Activated CD4-positive, alpha-beta T cell treated with anti-CD3 and anti-CD28 coated beads for 36 hours (primary cell): Measurements from ENCODE around the gene KCNMB1. TPM values are rescaled to one million over a fixed set of nuclear protein-coding genes. Genes with fewer than 3 reads are reported as not detected.
"Not testable (repeated sequence)": the region's sequence is repeated elsewhere in the genome, so short reads cannot be mapped to it uniquely, and the experiment has no call there.

Experiments used
- ATAC-seq: fragments of 200-7000 bp; cut with Tn5 transposase; one replicate; pipeline ENCODE4 v1.10.0; 2021; ENCODE audit warnings: mild to moderate bottlenecking, moderate library complexity
- CTCF ChIA-PET: fragments of 350-600 bp; sonication (Branson Sonifier 250); formaldehyde crosslinking; loops from one replicate; lab custom pipeline; 2021; ENCODE audit warnings: antibody characterized with exemption; lab: Charles Lee
- POLR2A ChIA-PET: fragments of 350-600 bp; sonication (Branson Sonifier 250); formaldehyde crosslinking; loops from one replicate; lab custom pipeline; 2021; ENCODE audit warnings: antibody characterized with exemption, inconsistent platforms; lab: Charles Lee
- DNase-seq: peaks from one replicate; pipeline ENCODE4 v3.0.0-alpha.2; 2020
- H3K27ac Mint-ChIP-seq: one replicate; pipeline ENCODE4 v1.8.0; 2021; ENCODE audit warnings: mixed read lengths
- H3K27me3 Mint-ChIP-seq: one replicate; pipeline ENCODE4 v1.8.0; 2021; ENCODE audit warnings: mixed read lengths
- H3K36me3 Mint-ChIP-seq: one replicate; pipeline ENCODE4 v1.8.0; 2021; ENCODE audit warnings: low read depth, mixed read lengths
- H3K4me1 Mint-ChIP-seq: one replicate; pipeline ENCODE4 v1.8.0; 2021; ENCODE audit warnings: mixed read lengths
- H3K4me3 Mint-ChIP-seq: one replicate; pipeline ENCODE4 v1.8.0; 2021; ENCODE audit warnings: mild to moderate bottlenecking, moderate library complexity, mixed read lengths
- H3K9me3 Mint-ChIP-seq: one replicate; pipeline ENCODE4 v1.8.0; 2021; ENCODE audit warnings: low read depth, mixed read lengths
- intact Hi-C, 2 experiments: fragments of 100-400 bp; cut with DNase I in 1 of 2; cut with micrococcal nuclease in 1 of 2; formaldehyde crosslinking; loops; one replicate each; pipeline versions ENCODE4 v1.14.2 to v1.15.1; 2022 to 2024; cut with DNase I, micrococcal nuclease
- total RNA-seq, 2 experiments: library from RNA; stranded (reverse); gene quantifications; one replicate each; pipeline ENCODE4 v1.2.3, GENCODE V29; 2021

The KCNMB1 gene
- total RNA-seq, 2 experiments from 2014 or later = not detected

- no peaks in the 10 kb centered on the region for H3K36me3 Mint-ChIP-seq
- ChIA-PET POLR2A (no interaction called here), CTCF (no interaction called here)
- no peak overlapping the region for H3K27ac Mint-ChIP-seq
- H3K9me3 Mint-ChIP-seq = no peaks in the 10 kb centered on the region
- ATAC-seq = no peak
- peaks cover 3% of the 10 kb centered on the region for H3K27me3 Mint-ChIP-seq
- no peak for DNase-seq
- intact Hi-C loops = no loop called here
- no peaks in the 10 kb centered on the region for H3K4me1 Mint-ChIP-seq
- H3K4me3 Mint-ChIP-seq = no peak overlapping the region
These were observed 12.1 kb downstream of the KCNMB1 start for GRCh38 chr5:170377027-170377426.

- H3K27me3 Mint-ChIP-seq, intact Hi-C loops, H3K27ac Mint-ChIP-seq, POLR2A ChIA-PET, H3K9me3 Mint-ChIP-seq, H3K4me3 Mint-ChIP-seq, H3K4me1 Mint-ChIP-seq, DNase-seq, ATAC-seq, CTCF ChIA-PET, H3K36me3 Mint-ChIP-seq: not testable (repeated sequence)
These were observed 12.6 kb downstream of the KCNMB1 start for GRCh38 chr5:170376526-170376925.

GRCh38 chr5:170375283-170375682 is 13.9 kb downstream of the KCNMB1 start:
- Mint-ChIP-seq H3K36me3 (no peaks in the 10 kb centered on the region), H3K9me3 (no peaks in the 10 kb centered on the region), H3K27ac (no peak overlapping the region), H3K4me1 (no peaks in the 10 kb centered on the region), H3K4me3 (no peak overlapping the region), H3K27me3 (peaks cover 3% of the 10 kb centered on the region)
- ChIA-PET POLR2A (no interaction called here), CTCF (interaction anchor here (0.5 to 1.4 kb wide), 6 partner anchors 9 to 257 kb away, joined by 3 to 4 read pairs (median 3); no protein-coding TSS in a partner anchor)
- intact Hi-C loops = no loop called here
- no peak for DNase-seq
- no peak for ATAC-seq

GRCh38 chr5:170372971-170373370 is 16.2 kb downstream of the KCNMB1 start:
- Mint-ChIP-seq H3K27me3 (no peaks in the 10 kb centered on the region), H3K4me3 (no peak overlapping the region), H3K4me1 (no peaks in the 10 kb centered on the region), H3K27ac (no peak overlapping the region), H3K9me3 (no peaks in the 10 kb centered on the region), H3K36me3 (no peaks in the 10 kb centered on the region)
- POLR2A ChIA-PET = no interaction called here
- CTCF ChIA-PET = no interaction called here
- intact Hi-C loops = no loop called here
- DNase-seq (no peak), ATAC-seq (no peak)

- intact Hi-C loops = no loop called here
- Mint-ChIP-seq H3K9me3 (no peaks in the 10 kb centered on the region), H3K27ac (no peak overlapping the region), H3K36me3 (no peaks in the 10 kb centered on the region), H3K4me1 (no peaks in the 10 kb centered on the region), H3K27me3 (no peaks in the 10 kb centered on the region), H3K4me3 (no peak overlapping the region)
- ATAC-seq (no peak), DNase-seq (no peak)
- ChIA-PET POLR2A (no interaction called here), CTCF (no interaction called here)
These were observed 20.6 kb downstream of the KCNMB1 start for GRCh38 chr5:170368586-170368985.

GRCh38 chr5:170366276-170366675 is 22.9 kb downstream of the KCNMB1 start:
- no peak for ATAC-seq
- no peaks in the 10 kb centered on the region for H3K4me1 Mint-ChIP-seq
- ChIA-PET CTCF (interaction anchor here (0.6 to 0.9 kb wide), 4 partner anchors 9 to 964 kb away, joined by 3 to 4 read pairs (median 4); no protein-coding TSS in a partner anchor), POLR2A (no interaction called here)
- no peak for DNase-seq
- H3K36me3 Mint-ChIP-seq = no peaks in the 10 kb centered on the region
- H3K27ac Mint-ChIP-seq = no peak overlapping the region
- H3K4me3 Mint-ChIP-seq = no peak overlapping the region
- no peaks in the 10 kb centered on the region for H3K9me3 Mint-ChIP-seq
- intact Hi-C loops = no loop called here
- no peaks in the 10 kb centered on the region for H3K27me3 Mint-ChIP-seq

- Mint-ChIP-seq H3K27me3 (no peaks in the 10 kb centered on the region), H3K4me1 (no peaks in the 10 kb centered on the region), H3K36me3 (no peaks in the 10 kb centered on the region), H3K9me3 (no peaks in the 10 kb centered on the region), H3K27ac (no peak overlapping the region), H3K4me3 (no peak overlapping the region)
- ChIA-PET POLR2A (no interaction called here), CTCF (interaction anchor here (0.6 to 1.6 kb wide), 5 partner anchors 9 to 965 kb away, joined by 3 to 4 read pairs (median 3); no protein-coding TSS in a partner anchor)
- intact Hi-C loops = no loop called here
- no peak for DNase-seq
- ATAC-seq = no peak
These were observed 23.3 kb downstream of the KCNMB1 start for GRCh38 chr5:170365831-170366230.

GRCh38 chr5:170365011-170365410 is 24.2 kb downstream of the KCNMB1 start:
- DNase-seq = no peak
- no peak overlapping the region for H3K4me3 Mint-ChIP-seq
- H3K36me3 Mint-ChIP-seq = no peaks in the 10 kb centered on the region
- no peaks in the 10 kb centered on the region for H3K4me1 Mint-ChIP-seq
- H3K27ac Mint-ChIP-seq = no peak overlapping the region
- ChIA-PET POLR2A (no interaction called here), CTCF (interaction anchor here (1.6 kb wide), 1 partner anchor 263 kb away, joined by 3 read pairs; no protein-coding TSS in a partner anchor)
- no peaks in the 10 kb centered on the region for H3K27me3 Mint-ChIP-seq
- intact Hi-C loops = no loop called here
- ATAC-seq = no peak
- no peaks in the 10 kb centered on the region for H3K9me3 Mint-ChIP-seq

- Mint-ChIP-seq H3K27me3 (no peaks in the 10 kb centered on the region), H3K36me3 (no peaks in the 10 kb centered on the region), H3K27ac (no peak overlapping the region), H3K4me3 (no peak overlapping the region), H3K9me3 (no peaks in the 10 kb centered on the region), H3K4me1 (no peaks in the 10 kb centered on the region)
- CTCF ChIA-PET = no interaction called here
- POLR2A ChIA-PET = no interaction called here
- intact Hi-C loops = no loop called here
- ATAC-seq (no peak), DNase-seq (no peak)
These were observed 25.5 kb downstream of the KCNMB1 start for GRCh38 chr5:170363671-170364070.

- CTCF ChIA-PET = interaction anchor here (1.2 to 1.3 kb wide), 2 partner anchors 24 to 157 kb away, joined by 4 to 5 read pairs; no protein-coding TSS in a partner anchor
- POLR2A ChIA-PET = no interaction called here
- ATAC-seq = no peak
- no peak for DNase-seq
- H3K27me3 Mint-ChIP-seq = no peaks in the 10 kb centered on the region
- H3K4me3 Mint-ChIP-seq = no peak overlapping the region
- H3K4me1 Mint-ChIP-seq = no peaks in the 10 kb centered on the region
- no peaks in the 10 kb centered on the region for H3K36me3 Mint-ChIP-seq
- no peak overlapping the region for H3K27ac Mint-ChIP-seq
- H3K9me3 Mint-ChIP-seq = no peaks in the 10 kb centered on the region
- intact Hi-C loops = no loop called here
These were observed 26.5 kb downstream of the KCNMB1 start for GRCh38 chr5:170362656-170363055.

- Mint-ChIP-seq H3K9me3 (no peaks in the 10 kb centered on the region), H3K4me1 (no peaks in the 10 kb centered on the region), H3K27ac (no peak overlapping the region), H3K4me3 (no peak overlapping the region), H3K27me3 (no peaks in the 10 kb centered on the region), H3K36me3 (no peaks in the 10 kb centered on the region)
- DNase-seq (no peak), ATAC-seq (no peak)
- POLR2A ChIA-PET = no interaction called here
- CTCF ChIA-PET = interaction anchor here (1.2 to 1.5 kb wide), 3 partner anchors 23 to 157 kb away, joined by 4 to 8 read pairs (median 5); no protein-coding TSS in a partner anchor
- intact Hi-C loops = no loop called here
These were observed 27.1 kb downstream of the KCNMB1 start for GRCh38 chr5:170362102-170362501.

- Mint-ChIP-seq H3K9me3 (no peaks in the 10 kb centered on the region), H3K27me3 (no peaks in the 10 kb centered on the region), H3K36me3 (no peaks in the 10 kb centered on the region), H3K27ac (no peak overlapping the region), H3K4me3 (no peak overlapping the region), H3K4me1 (no peaks in the 10 kb centered on the region)
- CTCF ChIA-PET = interaction anchor here (0.6 to 1.5 kb wide), 5 partner anchors 14 to 156 kb away, joined by 3 to 8 read pairs (median 4); no protein-coding TSS in a partner anchor
- intact Hi-C loops = no loop called here
- POLR2A ChIA-PET = no interaction called here
- DNase-seq (no peak), ATAC-seq (no peak)
These were observed 27.6 kb downstream of the KCNMB1 start for GRCh38 chr5:170361616-170362015.
